ENCODE measurements around the gene NUP107. TPM values are rescaled to one million over a fixed set of nuclear protein-coding genes. Genes with fewer than 3 reads are reported as not detected.
A peak's percentile ranks its signal among the peaks of the same experiment; 100 is the strongest.

Gene NUP107
- total RNA-seq, 1 donor from 2014 or later: 80.7 TPM

DNA sequence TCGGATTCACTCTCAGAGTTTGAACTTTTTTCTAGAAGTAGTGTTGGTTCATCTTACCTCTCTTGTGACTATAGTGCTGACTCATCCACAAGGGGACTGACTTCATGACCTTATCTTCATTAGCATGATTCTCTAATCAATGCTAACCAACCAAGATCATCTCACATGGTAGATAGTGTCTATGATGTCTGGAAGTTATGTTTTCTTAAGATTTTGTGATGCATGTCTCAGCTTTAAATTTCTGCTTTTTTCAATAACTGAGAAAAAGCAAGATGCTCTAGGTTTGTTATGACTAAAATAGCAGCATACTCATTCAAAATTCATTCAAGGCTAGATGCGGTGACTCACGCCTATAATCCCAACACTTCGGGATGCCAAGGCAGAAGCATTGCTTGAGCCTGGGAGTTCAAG lies 46.9 kb downstream of the NUP107 start:
- Mint-ChIP-seq H3K4me1 (ENCODE audit: low read depth) (no peaks in the 10 kb centered on the region), H3K36me3 (ENCODE audit: insufficient read depth) (peaks cover 14% of the 10 kb centered on the region), H3K27me3 (no peaks in the 10 kb centered on the region), H3K9me3 (ENCODE audit: low read depth) (no peaks in the 10 kb centered on the region), H3K4me3 (ENCODE audit: low read depth) (no peak overlapping the region), H3K27ac (no peak overlapping the region)
- DNase-seq (ENCODE audit: low spot score, unreplicated experiment): no peak
- TF ChIP-seq CTCF (IDR thresholded peaks at IDR 0.05; ENCODE audit: unreplicated experiment): no peak

DNA sequence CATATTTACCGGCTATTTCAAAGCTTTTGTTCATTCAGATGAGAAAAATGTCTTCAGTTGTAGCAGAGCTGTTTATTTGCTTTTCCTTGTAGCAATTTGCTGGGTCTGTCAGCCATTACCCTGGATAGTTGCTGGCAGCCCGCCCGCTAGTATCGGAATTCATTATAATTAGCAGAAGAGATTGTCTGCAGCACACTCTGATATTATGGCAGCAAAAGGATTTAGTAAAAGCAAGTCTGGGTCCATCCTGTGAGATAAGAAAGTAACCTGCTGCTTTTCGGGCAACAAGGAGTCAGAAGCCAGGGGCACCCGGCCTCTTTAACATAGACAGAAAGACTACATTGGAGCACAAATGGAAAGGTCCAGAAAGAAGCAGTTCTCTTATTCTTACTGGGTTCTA lies 53.1 kb downstream of the NUP107 start:
- H3K4me1 Mint-ChIP-seq (ENCODE audit: low read depth): no peaks in the 10 kb centered on the region
- no peak for DNase-seq (ENCODE audit: low spot score, unreplicated experiment)
- H3K9me3 Mint-ChIP-seq (ENCODE audit: low read depth): no peaks in the 10 kb centered on the region
- H3K27ac Mint-ChIP-seq: no peak overlapping the region
- H3K4me3 Mint-ChIP-seq (ENCODE audit: low read depth): no peak overlapping the region
- H3K27me3 Mint-ChIP-seq: no peaks in the 10 kb centered on the region
- peaks cover 8% of the 10 kb centered on the region for H3K36me3 Mint-ChIP-seq (ENCODE audit: insufficient read depth)
- no peak for TF ChIP-seq CTCF (IDR thresholded peaks at IDR 0.05; ENCODE audit: unreplicated experiment)

DNA sequence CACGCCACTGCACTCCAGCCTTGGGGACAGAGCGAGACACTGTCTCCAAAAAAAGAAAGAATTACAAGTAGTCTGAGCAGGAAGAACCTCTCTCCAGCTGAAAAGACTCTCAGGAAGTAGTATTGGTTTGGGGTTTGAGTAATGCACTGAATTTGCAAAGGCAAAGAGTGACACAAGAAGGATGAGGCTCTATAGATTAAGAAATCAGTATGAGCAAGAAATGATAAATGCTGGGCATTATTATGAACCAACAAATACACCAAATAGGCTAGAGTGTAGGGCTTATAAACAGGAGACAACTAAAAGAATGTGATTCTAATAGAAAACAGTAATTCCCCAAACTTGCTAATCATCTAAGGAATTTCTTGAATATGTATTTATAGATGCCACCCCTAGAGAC lies 56.6 kb downstream of the NUP107 start:
- no peaks in the 10 kb centered on the region for H3K27me3 Mint-ChIP-seq
- no peak overlapping the region for H3K4me3 Mint-ChIP-seq (ENCODE audit: low read depth)
- H3K36me3 Mint-ChIP-seq (ENCODE audit: insufficient read depth): peaks cover 6% of the 10 kb centered on the region
- no peak for TF ChIP-seq CTCF (IDR thresholded peaks at IDR 0.05; ENCODE audit: unreplicated experiment)
- H3K9me3 Mint-ChIP-seq (ENCODE audit: low read depth): no peaks in the 10 kb centered on the region
- peak overlapping the region; percentile 19 for H3K27ac Mint-ChIP-seq
- peaks cover 12% of the 10 kb centered on the region for H3K4me1 Mint-ChIP-seq (ENCODE audit: low read depth)
- no peak for DNase-seq (ENCODE audit: low spot score, unreplicated experiment)

GRCh38 chr12:68745376-68745903 lies 58.7 kb downstream of the NUP107 start:
- H3K4me1 Mint-ChIP-seq (ENCODE audit: low read depth): peaks cover 16% of the 10 kb centered on the region
- no peak for TF ChIP-seq CTCF (IDR thresholded peaks at IDR 0.05; ENCODE audit: unreplicated experiment)
- H3K4me3 Mint-ChIP-seq (ENCODE audit: low read depth): peak overlapping the region; percentile 97
- H3K27ac Mint-ChIP-seq: peak overlapping the region; percentile 97
- no peaks in the 10 kb centered on the region for H3K9me3 Mint-ChIP-seq (ENCODE audit: low read depth)
- DNase-seq (ENCODE audit: low spot score, unreplicated experiment): no peak
- peaks cover 8% of the 10 kb centered on the region for H3K36me3 Mint-ChIP-seq (ENCODE audit: insufficient read depth)
- H3K27me3 Mint-ChIP-seq: no peaks in the 10 kb centered on the region

GRCh38 chr12:68745904-68746571 lies 59.3 kb downstream of the NUP107 start, which contains the start of gene SLC35E3:
Gene SLC35E3, plus strand, starts transcription at chr12:68746176. Its CDS starts 202 bp downstream, at chr12:68746378.
- no peak for TF ChIP-seq CTCF (IDR thresholded peaks at IDR 0.05; ENCODE audit: unreplicated experiment)
- H3K4me1 Mint-ChIP-seq (ENCODE audit: low read depth): peaks cover 16% of the 10 kb centered on the region
- peak; percentile 77 for DNase-seq (ENCODE audit: low spot score, unreplicated experiment)
- no peaks in the 10 kb centered on the region for H3K9me3 Mint-ChIP-seq (ENCODE audit: low read depth)
- no peaks in the 10 kb centered on the region for H3K27me3 Mint-ChIP-seq
- H3K36me3 Mint-ChIP-seq (ENCODE audit: insufficient read depth): peaks cover 10% of the 10 kb centered on the region
- H3K27ac Mint-ChIP-seq: peak within 1 kb of the TSS; percentile 97
- H3K4me3 Mint-ChIP-seq (ENCODE audit: low read depth): peak within 1 kb of the TSS; percentile 97
